Lower lobe of right lung (tissue), 2 donors: ENCODE data around the gene CADM2. TPM values are rescaled to one million over a fixed set of nuclear protein-coding genes. Genes with fewer than 3 reads are reported as not detected.

Source experiments
- ATAC-seq, 2 donors: fragments of 200-7000 bp; cut with Tn5 transposase; one replicate each; pipeline ENCODE4 v1.9.1; 2020 to 2022; ENCODE audit warnings: mild to moderate bottlenecking in 2 of 2, moderate library complexity in 2 of 2
- DNase-seq: peaks from one replicate; pipeline ENCODE4 v3.0.0-alpha.2; 2020
- H3K27ac ChIP-seq: fragments of 200-600 bp; one replicate; pipeline ENCODE4 v1.8.0; 2022
- H3K27me3 ChIP-seq: fragments of 200-600 bp; one replicate; pipeline ENCODE4 v1.8.0; 2022; ENCODE audit warnings: low read depth
- H3K36me3 ChIP-seq: fragments of 200-600 bp; one replicate; pipeline ENCODE4 v1.8.0; 2022; ENCODE audit warnings: mild to moderate bottlenecking
- H3K4me1 ChIP-seq: fragments of 200-600 bp; one replicate; pipeline ENCODE4 v1.8.0; 2022
- H3K4me3 ChIP-seq: fragments of 200-600 bp; one replicate; pipeline ENCODE4 v1.8.0; 2022; ENCODE audit warnings: mild to moderate bottlenecking
- H3K9me3 ChIP-seq: fragments of 200-600 bp; one replicate; pipeline ENCODE4 v1.8.0; 2022
- intact Hi-C: fragments of 100-400 bp; cut with DNase I; formaldehyde crosslinking; loops from one replicate; pipeline ENCODE4 v1.11.0; 2022
- total RNA-seq: library from RNA; stranded (reverse); fragmentation: NEBNext Ultra II Directional; extraction: Animal tissue kit (Norgen Biotek cat#: 25700); gene quantifications from one replicate; pipeline ENCODE4 v1.2.1, GENCODE V29; 2021
- TF ChIP-seq, protein P1 (sequence below): fragments of 200-600 bp; IDR thresholded peaks from one replicate; pipeline ENCODE4 v1.8.0; 2022; ENCODE audit warnings: antibody characterized with exemption, mild to moderate bottlenecking
- donor health status: DM: no; HTN: yes; CAD: no; lungs with severe emphysema.

CADM2 gene
- total RNA-seq, 1 donor from 2014 or later = 0.83 TPM

DNA sequence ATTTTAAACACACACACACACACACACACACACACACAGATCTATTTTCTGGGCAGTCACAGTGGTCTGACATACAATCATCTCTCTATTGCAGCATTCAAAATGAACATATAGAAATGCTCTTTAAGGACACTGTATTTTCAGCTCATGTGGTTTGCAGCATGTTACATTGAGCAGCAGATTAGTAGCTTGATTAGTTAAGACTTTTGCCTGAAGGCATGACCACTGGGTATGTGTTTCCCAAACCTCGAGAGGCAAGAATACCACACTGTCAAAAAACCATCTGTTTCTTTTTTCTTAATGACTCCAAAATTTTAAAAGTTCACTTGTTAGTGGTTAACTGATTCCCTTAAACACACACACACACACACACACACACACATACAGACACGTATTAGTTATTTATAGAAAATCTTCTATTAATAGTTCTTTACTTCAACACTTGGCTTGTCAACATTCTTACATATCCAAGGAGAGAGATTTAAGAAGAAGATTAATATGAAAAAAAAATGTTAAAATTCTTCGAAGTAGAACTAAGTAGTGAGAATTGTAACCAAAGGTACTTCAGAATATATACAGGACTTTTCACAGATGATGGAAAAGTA is 518.2 kb downstream of the CADM2 start:
- Histone ChIP-seq H3K4me1 (no peaks in the 10 kb centered on the region), H3K27me3 (no peaks in the 10 kb centered on the region), H3K9me3 (no peaks in the 10 kb centered on the region), H3K36me3 (no peaks in the 10 kb centered on the region), H3K27ac (no peak overlapping the region), H3K4me3 (no peak overlapping the region)
- intact Hi-C loops = no loop called here
- ATAC-seq (no peak), DNase-seq (no peak)
- TF ChIP-seq, protein P1, sequence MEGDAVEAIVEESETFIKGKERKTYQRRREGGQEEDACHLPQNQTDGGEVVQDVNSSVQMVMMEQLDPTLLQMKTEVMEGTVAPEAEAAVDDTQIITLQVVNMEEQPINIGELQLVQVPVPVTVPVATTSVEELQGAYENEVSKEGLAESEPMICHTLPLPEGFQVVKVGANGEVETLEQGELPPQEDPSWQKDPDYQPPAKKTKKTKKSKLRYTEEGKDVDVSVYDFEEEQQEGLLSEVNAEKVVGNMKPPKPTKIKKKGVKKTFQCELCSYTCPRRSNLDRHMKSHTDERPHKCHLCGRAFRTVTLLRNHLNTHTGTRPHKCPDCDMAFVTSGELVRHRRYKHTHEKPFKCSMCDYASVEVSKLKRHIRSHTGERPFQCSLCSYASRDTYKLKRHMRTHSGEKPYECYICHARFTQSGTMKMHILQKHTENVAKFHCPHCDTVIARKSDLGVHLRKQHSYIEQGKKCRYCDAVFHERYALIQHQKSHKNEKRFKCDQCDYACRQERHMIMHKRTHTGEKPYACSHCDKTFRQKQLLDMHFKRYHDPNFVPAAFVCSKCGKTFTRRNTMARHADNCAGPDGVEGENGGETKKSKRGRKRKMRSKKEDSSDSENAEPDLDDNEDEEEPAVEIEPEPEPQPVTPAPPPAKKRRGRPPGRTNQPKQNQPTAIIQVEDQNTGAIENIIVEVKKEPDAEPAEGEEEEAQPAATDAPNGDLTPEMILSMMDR = no peak

DNA sequence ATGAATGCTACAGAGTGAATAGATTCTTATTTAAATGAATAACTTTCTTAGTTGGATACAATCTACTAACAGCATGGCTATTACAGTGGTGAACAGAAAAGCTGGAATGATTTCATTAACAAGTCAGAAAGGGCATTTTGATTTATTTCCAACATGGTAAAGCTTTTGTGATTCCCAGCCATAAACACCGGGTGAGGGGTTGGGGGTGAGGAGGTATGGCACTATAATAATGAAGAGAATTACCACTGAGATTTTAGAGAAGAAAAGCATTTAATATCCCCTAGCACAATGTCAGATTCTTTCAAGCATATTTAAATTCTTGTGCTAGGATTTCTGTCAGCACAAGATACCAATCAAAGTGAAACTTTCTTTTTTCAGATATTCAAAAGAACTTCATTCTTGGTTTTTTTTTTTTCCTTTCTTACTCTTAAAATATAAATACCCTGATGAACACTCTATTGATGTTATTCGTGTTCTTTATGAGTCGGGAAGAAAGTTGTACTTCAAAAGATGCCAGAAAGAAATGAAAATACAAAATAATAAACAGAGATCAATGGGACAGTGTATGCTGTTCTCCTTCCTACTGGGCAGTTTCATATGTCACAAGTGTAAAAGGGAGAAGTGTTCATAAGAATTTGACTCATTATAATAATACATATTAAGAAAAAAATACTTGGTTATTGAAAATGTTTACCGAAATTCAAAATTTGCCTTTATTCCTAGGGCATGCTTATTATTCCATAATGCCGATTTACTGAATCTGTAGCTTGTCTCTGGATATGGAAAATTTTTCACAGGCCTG is 522.8 kb downstream of the CADM2 start:
- no peaks in the 10 kb centered on the region for H3K4me1 ChIP-seq
- intact Hi-C loops = no loop called here
- H3K27me3 ChIP-seq = no peaks in the 10 kb centered on the region
- DNase-seq (no peak), ATAC-seq (no peak)
- TF ChIP-seq, protein P1 = no peak
- H3K36me3 ChIP-seq = no peaks in the 10 kb centered on the region
- H3K27ac ChIP-seq = no peak overlapping the region
- H3K4me3 ChIP-seq = no peak overlapping the region
- H3K9me3 ChIP-seq = no peaks in the 10 kb centered on the region

DNA sequence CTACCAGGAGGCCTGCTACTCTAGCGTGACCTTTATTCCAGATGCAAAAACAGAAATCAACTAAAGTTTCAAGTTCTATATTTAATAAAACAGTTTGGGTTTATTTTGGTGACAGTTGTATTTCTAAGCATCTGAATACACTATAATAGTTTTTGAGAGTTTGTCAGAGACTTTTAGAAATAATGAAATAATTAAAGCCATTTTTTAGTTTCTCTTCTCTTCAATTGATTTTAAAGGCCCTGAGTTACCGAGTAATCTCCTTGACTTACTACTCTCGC is 523.4 kb downstream of the CADM2 start:
- intact Hi-C loops = no loop called here
- TF ChIP-seq, protein P1 = no peak
- H3K9me3 ChIP-seq = no peaks in the 10 kb centered on the region
- no peak for ATAC-seq
- no peaks in the 10 kb centered on the region for H3K4me1 ChIP-seq
- no peak for DNase-seq
- H3K4me3 ChIP-seq = no peak overlapping the region
- no peak overlapping the region for H3K27ac ChIP-seq
- H3K27me3 ChIP-seq = no peaks in the 10 kb centered on the region
- no peaks in the 10 kb centered on the region for H3K36me3 ChIP-seq

DNA sequence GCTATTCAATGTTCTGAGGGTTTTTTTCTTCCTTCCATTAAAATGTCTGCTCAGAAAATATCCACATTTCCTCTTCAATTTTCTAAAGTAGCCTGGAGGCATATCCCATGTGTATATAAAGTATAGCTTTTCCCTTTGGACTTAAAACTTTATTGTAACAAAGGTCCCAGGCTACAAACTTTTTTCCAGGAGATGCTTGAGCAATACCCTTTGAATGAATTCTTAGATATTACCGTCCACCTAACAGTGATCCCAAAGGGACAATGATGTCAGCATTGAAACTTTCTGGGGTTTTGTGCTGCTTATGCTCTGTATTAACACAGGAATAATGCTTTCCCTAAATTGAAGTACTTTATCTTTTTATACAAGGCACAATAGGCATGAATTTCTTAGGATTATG is 525.2 kb downstream of the CADM2 start:
- intact Hi-C loops = no loop called here
- Histone ChIP-seq H3K9me3 (no peaks in the 10 kb centered on the region), H3K36me3 (no peaks in the 10 kb centered on the region), H3K27ac (no peak overlapping the region), H3K27me3 (no peaks in the 10 kb centered on the region), H3K4me1 (no peaks in the 10 kb centered on the region), H3K4me3 (no peak overlapping the region)
- no peak for DNase-seq
- TF ChIP-seq, protein P1 = no peak
- ATAC-seq = no peak

DNA sequence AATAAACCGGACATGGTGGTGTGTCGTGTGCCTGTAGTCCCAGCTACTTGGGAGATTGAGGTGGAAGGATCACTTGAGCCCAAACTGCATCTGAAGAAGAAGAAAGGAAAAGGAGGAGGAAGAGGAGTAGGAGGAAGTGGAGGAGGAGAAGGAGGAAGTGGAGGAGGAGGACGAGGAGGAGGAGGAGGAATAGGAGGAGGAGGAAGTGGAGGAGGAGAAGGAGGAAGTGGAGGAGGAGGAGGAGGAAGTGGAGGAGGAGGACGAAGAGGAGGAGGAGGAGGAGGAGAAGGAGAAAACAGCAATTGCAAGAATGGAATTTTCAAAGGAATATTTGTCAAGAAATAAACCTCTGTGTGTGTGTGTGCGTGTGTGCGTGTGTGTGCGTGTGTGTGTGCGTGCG is 528.6 kb downstream of the CADM2 start:
- intact Hi-C loops = no loop called here
- H3K27ac ChIP-seq = no peak overlapping the region
- no peak for DNase-seq
- H3K9me3 ChIP-seq = no peaks in the 10 kb centered on the region
- no peaks in the 10 kb centered on the region for H3K36me3 ChIP-seq
- ATAC-seq = no peak
- H3K27me3 ChIP-seq = no peaks in the 10 kb centered on the region
- H3K4me1 ChIP-seq = no peaks in the 10 kb centered on the region
- H3K4me3 ChIP-seq = no peak overlapping the region
- TF ChIP-seq, protein P1 = no peak
